ENCODE measurements around the gene KCNK7.

KCNK7 gene

DNA sequence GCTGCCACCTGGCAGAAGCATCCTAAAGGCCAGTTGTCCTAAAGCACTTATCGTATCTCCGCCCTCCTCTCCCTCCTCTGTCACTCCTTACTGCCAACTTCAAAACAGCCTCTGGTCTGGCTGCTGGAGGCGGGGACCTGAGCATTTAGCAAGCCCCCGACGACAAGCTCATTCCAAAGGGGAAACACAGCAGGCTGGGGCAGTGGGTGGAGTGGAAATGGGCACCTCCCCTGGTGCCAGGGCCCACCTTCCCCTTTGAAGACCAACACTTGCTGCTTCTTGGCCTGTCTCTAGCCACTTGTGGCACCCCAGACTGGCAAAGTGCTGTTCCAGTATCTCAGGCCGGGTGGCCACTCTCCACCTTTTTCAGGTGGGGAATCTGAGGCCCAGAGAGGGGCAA is 14.8 kb upstream of the KCNK7 start:
- no peak for DNase-seq

DNA sequence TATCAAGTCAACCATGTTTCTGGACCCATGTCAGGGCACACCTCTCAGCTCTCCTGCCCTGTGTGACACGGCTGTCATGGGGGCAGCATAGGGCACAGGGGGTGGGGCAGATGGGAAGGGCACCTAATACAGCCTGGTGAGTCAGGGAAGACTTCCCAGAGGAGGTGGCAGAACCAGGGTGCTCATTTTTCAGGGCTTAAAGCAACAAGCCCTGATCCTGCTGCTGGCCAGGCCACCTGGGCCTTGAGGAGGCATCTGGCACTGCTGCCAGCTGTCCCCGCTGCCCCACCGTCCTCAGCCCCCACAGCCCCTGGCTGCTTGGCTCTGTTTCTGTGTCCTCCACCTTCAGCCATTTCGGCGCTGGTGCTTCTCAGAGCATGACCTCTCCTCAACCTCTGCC is 14.1 kb upstream of the KCNK7 start:
- no peak for DNase-seq

DNA sequence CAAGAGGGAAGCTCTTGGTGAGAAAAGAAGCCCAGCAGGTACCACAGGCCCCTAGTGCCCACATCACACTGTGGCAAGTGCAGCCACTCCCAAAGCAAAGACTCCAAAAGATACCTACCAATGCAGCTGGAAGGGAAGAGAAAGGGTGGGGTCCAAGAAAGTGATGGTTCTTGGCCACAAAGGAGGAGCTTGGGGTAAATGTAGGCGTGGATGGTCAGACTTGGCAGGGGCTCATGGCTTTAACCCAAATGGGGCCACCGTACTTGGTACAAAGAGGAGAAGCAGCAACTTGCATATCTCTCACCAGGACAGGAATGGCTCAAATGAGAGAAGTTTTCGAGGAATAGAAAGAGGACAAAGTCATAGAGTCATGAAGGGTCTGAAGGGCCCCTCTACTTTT is 13.6 kb upstream of the KCNK7 start:
- no peak for DNase-seq

DNA sequence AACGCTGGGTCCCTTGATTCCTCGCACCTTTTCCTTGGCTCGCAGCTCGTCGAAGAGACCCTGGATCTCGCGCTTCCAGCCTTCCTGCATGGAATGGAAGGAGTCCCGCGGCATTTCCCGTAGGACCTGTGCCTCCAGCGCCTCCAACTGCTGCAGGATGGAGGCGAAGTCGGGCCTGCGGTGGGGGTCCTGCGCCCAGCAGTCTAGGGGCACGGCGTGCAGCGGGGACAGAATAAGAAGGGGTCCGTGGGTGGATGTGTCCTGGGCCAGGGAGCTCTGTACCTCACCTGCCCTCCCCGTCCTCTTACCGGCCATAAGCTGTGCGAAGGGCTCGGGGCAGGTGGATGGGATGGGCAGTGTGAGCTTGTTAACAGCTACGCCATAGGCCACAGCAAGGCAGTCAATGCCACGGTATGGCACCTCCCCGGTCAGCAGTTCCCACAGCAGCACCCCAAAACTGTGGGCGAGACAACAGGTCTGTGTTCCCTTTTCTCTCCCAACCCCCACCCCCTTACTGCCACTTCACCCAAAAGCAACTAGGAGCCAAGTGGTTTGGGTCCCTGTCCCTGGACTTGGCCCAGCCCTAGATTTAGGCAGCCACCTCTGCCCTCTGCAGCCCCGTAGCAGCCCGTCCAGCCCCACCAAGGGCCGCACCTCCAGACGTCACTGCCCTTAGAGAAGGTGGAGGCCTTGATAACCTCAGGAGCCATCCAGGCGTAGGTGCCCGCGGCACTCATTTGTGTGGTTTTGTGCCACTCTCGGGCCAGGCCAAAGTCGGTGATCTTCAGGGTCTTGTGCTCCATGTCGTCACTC is 12.2 kb upstream of the KCNK7 start:
- DNase-seq, result no peak

DNA sequence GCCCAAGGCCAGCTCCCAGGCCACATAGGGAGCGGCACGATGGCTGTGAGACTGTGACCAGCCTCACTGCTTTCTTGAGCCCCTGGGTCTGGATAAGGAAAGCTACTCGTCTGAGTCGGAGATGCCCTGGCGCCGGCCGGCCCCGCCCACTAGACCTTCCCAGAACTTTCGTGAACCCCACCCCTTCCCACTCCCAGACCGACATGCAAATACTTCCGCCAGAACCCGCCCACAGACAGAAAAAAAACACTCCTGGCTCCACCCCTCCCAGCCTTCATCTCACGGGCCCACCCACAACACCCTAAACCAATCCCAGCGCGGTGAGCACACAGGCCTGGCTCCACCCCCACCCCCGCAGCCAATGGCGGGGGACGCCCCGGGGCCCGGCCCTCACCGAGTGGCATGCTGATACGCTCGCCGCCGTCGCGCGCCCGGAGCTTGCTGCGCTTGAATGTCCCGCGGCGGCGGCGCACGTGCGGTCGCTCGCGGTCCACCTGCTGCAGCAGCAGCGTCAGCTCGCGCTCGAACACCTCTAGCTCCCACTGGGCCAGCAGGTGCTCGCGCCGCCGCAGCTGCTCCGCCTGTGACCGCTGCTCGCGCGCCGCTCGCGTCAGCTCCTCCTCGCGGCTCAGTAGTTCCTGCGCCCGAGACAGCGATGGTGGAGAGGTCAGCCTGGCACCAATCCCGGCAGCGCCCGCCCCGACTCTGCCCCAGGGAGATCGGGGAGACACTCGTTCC is 11.4 kb upstream of the KCNK7 start:
- DNase-seq, result no peak

DNA sequence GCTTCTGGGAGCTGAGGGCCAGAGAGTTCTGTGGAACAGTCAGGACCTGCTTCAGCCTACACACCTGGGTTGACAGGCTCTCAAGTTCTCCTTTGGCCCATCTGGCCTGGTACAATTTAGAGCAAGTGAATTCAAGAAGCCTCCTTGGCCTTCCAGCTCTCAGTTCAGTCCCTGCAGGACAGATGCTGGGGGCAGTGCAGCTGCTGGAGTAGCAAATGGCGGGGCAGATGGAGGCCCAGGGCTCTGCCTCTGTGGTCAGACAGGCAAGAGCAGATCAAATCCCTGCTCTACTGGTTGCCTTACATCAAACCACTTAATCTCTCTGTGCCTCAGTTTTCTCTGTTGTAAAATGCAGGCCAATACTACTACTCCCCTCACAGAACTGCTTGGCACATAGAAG is 8.7 kb upstream of the KCNK7 start:
- DNase-seq, result no peak

DNA sequence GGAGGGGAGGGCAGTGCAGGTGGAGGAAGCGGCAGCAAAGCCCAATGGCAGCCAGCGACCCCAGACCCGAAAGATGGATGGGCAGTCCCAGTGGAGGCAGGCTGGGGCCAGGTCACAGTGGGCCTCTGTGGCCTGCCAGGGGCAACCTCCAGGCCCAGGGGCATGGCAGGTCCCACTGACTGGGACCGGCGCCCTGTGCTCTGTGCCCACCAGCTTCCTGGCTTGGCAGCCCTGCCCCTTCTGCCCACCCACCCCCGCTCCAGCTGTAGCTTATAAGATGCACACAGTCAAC is 4.3 kb upstream of the KCNK7 start:
- no peak for DNase-seq

DNA sequence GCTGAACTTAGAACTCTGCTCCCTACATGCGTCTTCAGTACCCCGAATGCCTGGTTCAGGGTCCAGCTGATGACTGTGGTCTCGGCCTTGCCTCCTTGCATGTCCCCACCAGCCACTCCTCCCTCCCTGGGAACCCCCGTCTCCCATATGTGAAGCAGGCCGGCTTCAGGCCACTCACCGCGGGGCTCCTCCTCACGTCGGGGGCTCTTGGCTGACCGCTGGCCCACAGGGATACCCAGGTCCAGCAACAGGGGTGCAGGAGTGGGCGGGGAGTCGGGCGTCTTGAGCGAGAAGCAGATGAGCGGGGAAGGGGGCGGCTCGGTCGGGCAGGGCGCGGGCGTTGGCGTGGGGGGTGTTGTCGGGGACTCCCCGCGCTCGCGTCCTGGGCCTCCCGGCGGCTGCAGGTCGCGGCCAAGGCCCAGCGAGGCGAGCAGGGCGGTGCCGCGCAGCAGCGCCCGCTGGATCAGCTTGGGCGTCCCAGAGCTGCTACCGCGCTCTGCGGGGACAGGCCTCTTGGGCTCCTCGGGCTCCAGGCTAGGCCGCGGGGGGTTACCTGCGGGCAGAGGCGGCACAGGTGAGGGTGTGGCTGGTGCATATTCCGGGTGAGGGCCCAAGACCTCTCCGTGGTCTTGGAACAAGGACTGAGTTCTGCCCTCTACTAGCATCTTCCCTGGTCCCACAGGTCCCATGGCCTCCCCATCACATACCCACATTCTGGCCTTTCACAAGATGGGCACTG is 3.8 kb upstream of the KCNK7 start:
- no peak for DNase-seq

- no peak for DNase-seq
Measured at GRCh38 chr11:65598258-65598699, 2.7 kb upstream of the KCNK7 start.

DNA sequence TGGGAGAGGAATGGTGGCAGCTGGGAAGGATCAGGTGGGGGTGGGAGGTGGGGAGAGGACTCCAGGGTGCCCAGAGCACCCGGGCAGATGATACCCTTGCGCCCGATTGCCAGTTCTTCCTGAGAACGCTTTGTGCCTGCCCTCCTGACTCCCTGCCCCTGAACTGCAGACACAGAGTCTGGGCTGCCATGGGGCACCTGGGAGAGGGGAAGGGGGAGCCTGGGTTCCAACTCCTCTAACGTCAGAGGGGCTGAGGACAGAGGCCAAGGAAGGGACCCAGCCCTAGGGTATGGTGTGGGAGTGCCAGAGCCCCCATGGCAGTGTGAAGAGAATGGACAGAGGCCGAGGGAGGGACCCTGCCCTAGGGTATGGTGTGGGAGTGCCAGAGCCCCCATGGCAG is 920 bp upstream of the KCNK7 start:
- DNase-seq, result no peak

DNA sequence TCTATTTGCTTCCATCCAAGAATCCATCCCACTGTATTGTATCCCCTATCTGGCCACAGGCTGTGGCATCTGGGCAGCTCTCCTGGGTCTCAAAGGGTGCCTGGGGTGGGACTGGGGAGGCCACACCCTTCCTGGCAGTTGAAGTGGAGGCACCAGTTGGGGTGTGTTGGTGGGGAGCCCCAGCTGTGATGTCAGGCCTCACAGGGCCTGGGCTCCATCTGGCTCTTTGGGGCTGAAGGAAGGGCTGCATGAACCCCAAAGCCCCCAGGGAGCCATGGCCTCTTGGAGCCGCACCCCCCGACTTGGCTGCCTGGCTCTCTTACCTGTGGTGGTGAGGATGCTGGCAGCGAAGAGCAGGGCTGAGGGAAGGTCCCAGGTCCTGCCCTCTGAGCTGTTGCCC is 469 bp downstream of the KCNK7 start:
- no peak for DNase-seq

- DNase-seq, result peak; percentile 42
Measured at GRCh38 chr11:65593518-65594414, 1.8 kb downstream of the KCNK7 start.

DNA sequence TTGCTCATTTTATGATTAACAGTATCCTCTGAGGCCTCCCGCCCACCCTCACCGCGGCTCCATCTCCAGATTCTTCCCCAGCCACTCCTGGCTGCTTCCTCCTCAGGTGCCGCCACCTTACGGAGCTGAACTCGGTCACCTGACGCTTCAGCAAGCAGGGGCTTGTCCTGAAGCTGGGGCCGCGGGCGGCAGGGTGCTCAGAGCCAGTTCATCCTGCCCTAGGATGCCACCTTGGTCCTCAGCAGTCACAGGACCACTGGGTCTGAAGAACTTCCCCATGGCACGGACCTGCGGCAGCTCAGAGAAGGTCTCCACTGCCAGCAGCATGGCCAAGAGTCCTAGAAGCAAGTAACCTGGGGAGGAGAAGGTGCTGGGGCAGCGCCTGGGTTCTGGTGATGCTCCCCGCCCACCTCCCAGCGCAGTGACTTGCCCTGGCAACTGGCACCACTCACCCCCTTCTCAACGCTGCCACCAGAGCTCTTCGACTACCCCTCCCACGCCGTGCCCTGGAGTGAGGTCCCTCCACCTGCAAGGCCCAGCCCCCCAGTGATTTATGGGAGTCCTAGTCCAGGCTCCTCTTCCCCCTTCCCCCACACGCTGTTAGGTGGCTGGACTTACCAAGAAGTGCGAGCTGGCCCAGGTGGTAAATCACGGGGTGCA is 2.6 kb downstream of the KCNK7 start:
- no peak for DNase-seq

DNA sequence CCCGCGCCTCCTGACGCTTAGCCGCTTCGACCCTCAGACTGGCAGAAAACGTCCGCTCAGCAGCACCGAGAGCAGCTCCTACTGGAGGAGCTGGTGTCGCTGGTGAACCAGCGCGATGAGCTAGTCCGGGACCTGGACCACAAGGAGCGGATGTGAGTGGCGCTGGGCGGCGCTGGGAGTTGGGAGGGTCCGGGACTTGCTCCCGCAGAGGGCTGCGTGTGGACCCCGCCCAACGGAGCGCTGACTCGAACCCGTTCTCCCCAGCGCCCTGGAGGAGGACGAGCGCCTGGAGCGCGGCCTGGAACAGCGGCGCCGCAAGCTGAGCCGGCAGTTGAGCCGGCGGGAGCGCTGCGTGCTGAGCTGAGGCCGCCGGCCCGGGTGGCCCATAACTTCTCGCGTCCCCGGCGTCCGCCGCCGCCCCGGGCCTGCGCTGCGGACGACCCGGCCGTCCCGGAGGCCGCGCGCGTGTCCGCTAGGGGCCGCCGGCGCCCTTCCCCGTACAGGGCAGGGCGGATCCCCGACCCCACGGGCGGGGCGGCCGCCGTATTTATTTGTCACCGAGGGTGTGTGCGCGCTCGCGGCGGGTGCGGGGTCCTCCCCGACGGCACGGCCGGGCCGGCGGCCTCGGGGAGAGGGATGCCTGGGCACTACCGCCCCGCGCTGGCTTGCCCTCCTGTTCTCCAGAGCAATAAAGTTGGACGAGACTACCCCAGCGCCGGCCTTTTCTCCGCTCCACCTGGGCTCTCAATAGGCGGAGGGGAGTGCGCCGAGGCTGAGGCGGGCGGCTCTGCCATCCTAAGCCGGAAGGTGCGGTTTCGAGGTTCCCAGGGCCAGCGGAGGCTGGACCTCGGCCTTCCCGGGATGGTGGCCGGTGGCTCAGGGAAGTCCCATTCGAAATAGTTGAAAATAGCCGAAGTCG is 3.4 kb downstream of the KCNK7 start:
- no peak for DNase-seq

DNA sequence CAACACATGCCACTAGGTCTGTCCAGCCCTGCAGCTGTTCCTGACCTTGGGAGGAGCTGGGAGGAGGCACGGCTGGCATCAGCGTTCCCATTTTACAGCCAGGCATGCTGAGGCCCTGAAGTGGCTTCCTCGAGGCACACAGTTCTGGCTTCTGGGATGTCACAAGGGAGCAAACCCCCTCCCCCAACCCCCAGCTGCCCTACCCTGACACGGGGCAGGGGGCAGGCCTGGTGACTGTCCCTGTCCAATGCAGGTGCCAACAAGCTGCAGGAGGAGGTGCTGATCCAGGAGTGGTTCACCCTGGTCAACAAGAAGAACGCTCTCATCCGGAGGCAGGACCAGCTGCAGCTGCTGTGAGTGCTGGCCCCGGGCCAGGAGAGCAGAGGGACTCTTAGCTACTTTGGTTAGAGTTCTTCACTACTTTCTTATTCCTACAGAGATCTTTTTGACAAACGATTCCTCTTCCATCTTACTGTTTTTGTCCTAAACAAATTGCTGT is 5.3 kb downstream of the KCNK7 start:
- DNase-seq, result no peak

GRCh38 chr11:65589444-65590239 is 6.0 kb downstream of the KCNK7 start:
- DNase-seq, result peak; percentile 27

DNA sequence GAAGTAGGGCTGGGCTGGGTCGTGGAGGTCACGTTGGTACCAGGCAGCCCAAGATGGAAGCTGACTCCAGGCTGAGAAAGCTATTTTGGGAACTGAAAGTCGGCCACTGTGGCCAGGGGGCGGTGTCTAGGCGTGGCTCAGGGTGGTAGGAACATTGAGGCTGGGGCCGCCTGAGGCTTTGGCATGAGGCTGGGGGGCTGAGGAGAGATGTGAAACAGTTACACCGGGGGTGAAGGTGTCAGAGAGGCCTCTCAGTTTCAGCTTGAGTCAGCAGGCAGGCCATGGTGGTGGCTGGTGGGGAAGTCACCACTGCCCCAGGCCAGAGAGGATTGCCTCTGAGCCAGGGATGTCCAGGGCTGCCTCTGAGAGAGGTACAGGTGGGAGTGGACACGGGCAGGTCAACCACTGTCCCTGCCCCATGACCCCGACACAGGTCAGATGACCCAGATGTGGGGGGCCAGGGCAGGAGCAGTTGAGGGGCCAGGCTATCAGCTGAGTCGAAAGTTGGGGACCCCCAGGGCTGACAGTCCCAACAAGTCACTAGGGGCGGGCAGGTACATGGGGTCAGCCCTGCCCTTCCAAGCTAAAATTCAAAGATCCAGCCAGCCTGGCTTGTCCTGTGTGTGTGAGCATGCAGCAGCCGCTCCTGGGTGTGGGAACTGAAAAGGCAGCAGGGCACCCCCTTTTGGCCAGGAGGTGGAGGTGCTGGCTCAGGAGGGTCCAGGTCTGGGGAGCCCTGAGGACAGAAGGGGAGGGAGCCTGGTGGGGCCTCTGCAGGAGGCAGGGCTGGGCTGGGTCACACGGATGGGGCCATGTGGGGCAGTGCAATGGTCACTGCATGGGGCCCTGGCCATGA is 7.2 kb downstream of the KCNK7 start:
- DNase-seq, result peak; percentile 57

DNA sequence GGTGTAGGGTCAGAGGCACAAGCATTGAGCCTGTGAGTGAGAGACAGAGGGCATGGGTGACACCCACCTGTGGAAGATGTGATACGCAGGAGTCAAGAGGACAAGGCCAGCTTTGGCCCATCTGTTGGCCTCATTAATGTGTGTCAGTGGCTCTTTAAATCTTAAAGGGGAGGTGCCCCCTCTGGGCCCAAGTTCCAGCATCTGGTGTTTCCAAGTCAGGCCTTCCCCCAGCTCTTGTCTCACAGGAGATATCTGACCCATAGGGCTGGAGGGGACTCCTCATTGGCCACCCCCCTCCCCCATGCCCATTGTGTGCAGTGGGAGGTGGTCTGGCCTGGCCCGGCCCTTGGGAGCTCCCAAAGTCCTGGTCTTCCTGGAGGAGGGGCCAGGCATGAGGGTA is 8.9 kb downstream of the KCNK7 start:
- no peak for DNase-seq

DNA sequence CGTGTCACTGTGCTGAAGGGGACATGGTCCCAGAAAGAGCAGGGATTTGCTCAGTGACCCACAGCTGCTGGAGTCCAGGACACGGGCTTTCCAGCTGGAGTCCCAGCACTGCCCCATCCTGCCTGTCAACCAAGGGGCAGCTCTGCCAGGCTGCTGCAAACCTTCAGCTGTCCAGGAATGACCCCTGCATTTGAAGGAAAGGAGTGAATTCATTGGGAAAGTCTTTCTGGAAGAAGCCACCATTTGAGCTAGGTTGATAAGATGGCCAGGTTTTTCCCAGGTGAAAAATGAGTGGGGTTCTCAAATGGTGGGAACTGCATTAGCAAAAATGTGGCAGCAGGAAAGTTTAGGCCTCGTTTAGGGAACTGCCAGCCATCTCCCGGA is 9.4 kb downstream of the KCNK7 start:
- no peak for DNase-seq

Data from effector CD8-positive, alpha-beta T cell (primary cell).